GM18909 (cell line): Measurements from ENCODE around the gene IGFBP6.
A peak's percentile ranks its signal among the peaks of the same experiment; 100 is the strongest.

Experiments
- ATAC-seq: cut with Tn5 transposase; IDR thresholded peaks from one replicate; pipeline ENCODE4 v1.9.1; 2021; ENCODE audit warnings: mild to moderate bottlenecking; ENCODE audit not compliant: unreplicated experiment, poor library complexity

IGFBP6 gene

GRCh38 chr12:53097564-53098353 is at the start of gene IGFBP6:
Gene IGFBP6, plus strand, starts transcription at chr12:53097667. Its CDS starts 51 bp downstream, at chr12:53097718.
- ATAC-seq: no peak

- ATAC-seq: no peak
Observed at GRCh38 chr12:53048033-53048779, 49.3 kb upstream of the IGFBP6 start.

DNA sequence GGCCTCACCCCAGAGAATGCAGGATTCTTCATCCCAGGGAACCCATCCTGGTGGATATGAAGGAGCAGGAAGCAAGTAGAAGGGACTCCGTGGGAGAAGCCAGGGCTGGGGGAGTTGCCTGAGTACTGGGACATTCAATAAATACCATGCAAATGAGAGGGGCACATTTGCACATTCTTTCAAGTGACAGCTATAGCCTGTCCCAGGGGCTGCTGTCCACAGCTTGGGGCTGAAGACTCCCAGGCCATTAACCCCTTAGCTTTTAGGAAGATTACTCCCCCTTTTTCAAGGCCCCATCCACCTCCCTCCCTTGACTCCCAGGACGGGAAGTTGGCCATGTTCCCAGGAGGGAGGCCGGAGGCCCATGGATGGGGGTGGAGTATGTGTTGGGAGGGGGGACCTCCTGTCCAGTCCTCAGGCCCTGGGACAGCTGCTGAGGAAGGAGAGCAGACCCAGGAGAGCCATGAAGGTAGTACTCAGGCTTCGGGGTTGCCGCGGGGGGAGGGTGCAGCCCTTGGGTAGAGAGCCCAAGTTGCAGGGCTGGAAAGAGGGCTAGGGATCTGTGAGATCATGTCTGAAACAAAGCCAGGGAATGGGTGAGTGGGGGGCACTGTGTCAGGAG is 48.6 kb upstream of the IGFBP6 start:
- ATAC-seq: no peak

- no peak for ATAC-seq
Observed at GRCh38 chr12:53049571-53050318, 47.7 kb upstream of the IGFBP6 start, which contains the start of gene TNS2. Gene TNS2, plus strand, starts transcription at chr12:53050065. Its CDS starts 121 bp downstream, at chr12:53050186.

- no peak for ATAC-seq
Observed at GRCh38 chr12:53050426-53051057, 46.9 kb upstream of the IGFBP6 start.

DNA sequence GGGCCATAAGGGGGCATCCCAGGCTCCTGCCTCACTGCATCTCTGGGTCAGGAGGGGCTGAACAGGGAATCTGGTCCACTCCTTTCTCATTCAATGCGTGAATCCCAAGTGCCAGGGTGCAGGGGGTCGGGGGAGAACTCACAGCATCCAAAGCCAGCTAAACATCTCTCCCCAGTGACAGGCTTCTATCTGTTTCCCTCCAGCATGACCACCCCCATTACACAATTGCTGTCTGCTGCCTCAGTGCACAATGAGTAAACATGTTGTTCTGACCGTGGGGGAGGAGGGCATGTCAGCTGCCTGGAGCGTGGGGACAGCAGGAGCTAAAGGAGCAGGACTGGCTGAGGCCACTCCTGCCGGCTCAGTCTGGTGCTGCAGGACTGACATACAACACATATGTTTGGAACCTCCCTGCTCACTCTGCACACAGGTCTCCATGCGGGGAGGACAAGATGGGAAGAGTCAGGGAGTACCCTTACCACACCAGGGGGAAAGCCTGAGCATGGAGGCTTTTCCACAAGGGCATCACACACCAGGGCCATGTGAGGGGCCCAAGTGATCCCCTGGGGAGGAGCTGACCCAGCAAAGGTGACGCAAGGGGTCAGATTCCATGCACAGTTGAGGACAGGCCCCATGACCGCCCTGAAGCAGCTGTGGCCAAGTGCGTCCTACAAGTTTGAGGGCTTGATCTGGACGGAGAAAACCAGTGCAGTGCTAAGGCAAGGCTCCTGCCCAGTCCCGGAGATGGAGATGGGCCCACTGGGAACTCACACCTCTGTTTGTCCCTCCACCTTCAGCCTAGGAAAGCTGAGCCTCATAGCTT is 46.2 kb upstream of the IGFBP6 start:
- ATAC-seq: no peak

DNA sequence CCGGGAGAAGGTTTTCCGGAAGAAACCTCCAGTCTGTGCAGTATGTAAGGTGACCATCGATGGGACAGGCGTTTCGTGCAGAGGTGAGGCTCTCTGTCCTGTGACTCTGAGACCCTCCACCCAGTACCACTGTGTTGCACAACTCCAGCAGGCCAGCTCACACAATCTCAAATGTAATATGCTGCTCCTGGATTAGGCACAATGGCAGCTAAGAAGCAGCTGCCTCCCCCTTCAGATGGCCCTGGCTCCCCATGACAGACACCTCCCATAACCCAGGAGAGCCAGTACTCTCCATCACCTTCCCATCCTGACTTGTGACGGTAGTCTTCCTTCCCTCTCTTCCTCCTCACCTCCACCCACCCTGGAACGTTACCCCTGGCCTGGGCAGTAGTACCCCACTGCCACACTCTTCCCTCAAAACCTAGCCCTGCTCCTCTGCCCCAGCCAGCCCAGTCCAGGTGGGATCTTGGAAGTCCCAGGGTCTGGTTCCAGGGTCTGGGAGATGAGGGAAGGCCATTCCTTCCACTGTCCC is 45.5 kb upstream of the IGFBP6 start:
- no peak for ATAC-seq

- no peak for ATAC-seq
Observed at GRCh38 chr12:53052419-53053217, 44.8 kb upstream of the IGFBP6 start.

- no peak for ATAC-seq
Observed at GRCh38 chr12:53053218-53054111, 44.0 kb upstream of the IGFBP6 start.

GRCh38 chr12:53054112-53054878 is 43.2 kb upstream of the IGFBP6 start:
- peak; percentile 90 for ATAC-seq

DNA sequence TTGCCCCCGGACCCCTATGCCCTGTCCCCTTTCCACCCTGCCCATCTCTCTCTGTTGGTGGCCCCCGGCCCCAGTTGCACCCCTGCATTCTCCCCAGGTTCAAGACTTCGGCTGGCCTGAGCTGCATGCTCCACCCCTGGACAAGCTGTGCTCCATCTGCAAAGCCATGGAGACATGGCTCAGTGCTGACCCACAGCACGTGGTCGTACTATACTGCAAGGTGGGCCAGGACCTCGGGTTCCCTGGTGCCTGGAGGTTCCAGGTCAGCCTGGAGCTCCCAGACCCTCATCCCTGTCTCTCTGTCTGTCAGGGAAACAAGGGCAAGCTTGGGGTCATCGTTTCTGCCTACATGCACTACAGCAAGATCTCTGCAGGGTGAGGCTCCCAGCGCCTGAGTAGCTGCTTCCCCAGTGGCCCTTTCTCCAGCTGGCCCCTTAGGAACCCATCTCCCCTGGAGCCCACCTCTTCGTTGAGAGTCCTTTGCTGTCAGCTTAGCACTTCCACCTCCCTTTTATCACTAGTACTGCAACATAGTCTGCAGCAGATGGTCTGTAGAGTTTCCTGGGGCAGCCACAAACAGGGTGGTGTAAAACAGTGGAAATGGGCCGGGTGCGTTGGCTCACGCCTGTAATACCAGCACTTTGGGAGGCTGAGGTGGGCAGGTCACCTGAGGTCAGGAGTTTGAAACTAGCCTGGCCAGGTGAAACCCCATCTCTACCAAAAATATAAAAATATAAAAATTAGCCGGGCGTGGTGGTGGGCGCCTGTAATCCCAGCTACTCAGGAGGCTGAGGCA is 41.8 kb upstream of the IGFBP6 start:
- no peak for ATAC-seq

- ATAC-seq: no peak
Observed at GRCh38 chr12:53056296-53056695, 41.2 kb upstream of the IGFBP6 start.

DNA sequence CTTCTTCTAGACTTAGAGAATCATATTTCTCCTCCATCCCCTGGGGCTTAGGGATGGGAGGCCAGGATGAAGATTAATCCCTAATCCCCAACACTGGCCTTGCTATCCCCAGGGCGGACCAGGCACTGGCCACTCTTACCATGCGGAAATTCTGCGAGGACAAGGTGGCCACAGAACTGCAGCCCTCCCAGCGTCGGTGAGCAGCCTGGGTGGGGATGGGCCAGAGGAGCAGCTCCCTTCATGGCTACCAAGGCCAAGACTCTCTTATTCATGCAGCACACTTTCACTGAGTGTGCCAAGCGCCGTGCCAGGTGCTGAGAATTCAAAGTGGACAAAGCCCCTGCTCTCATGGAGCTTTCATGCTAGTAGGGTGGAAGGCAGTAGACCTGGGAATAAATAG is 40.6 kb upstream of the IGFBP6 start:
- no peak for ATAC-seq

DNA sequence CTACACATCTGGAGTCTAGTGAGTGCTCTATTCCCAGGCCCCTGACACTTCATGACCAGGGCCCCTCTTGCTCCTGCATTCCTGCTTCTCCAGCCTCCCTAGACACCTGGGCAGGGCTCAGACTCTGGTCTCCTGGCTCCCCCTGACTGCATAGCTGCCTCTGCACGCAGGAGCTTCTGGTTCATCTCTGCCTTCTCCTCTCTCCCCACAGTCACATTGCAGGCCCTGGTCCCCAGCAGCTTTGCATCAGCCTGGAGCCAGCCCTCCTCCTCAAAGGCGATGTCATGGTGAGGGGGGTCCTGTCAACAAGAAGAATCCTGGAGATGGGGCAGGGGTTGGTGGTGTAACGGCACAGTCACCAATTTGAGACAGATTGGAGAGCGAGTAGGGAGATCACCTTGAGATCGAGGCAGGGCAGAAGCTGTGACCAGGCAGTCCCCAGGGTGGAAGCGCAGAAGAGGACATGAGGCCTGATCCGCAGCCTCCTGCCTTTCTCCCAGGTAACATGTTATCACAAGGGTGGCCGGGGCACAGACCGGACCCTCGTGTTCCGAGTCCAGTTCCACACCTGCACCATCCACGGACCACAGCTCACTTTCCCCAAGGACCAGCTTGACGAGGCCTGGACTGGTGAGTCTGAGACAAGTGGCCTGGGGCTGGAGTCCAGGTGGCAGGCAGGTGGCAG is 39.5 kb upstream of the IGFBP6 start:
- ATAC-seq: no peak
